Measurements from ENCODE around the gene OSTF1.

DNA sequence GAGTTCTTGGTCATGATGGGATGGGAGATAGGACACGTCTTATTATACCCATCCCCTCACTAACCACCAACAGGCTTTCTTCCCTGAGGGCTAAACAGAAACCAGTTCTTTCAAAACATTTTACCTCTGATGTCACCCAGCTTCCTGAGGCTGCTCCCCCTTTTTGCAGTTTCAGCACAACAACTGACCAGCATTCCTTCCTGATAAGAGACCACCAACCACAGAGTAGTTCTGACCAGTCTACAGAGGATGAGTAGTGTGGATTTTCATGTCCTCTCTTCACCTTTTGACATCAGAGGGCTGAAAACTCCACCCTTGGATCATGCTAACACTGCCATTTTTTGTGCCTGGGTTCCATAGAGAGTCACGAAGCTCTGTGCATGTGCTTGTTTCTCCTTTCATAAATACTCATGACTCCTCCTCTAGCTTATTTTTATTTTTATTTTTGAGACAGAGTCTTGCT, 82.6 kb downstream of the OSTF1 start:
- TF ChIP-seq POLR2A (IDR thresholded peaks at IDR 0.05; ENCODE audit: low read length) (no peak), GATA1 (IDR thresholded peaks at IDR 0.05; ENCODE audit: low read depth, low read length) (no peak)

Data from erythroblast (primary cell).